Measurements from ENCODE around the gene LPXN. TPM values are rescaled to one million over a fixed set of nuclear protein-coding genes. Genes with fewer than 3 reads are reported as not detected.

Gene LPXN
- total RNA-seq, 1 experiment from 2014 or later: 179 TPM

DNA sequence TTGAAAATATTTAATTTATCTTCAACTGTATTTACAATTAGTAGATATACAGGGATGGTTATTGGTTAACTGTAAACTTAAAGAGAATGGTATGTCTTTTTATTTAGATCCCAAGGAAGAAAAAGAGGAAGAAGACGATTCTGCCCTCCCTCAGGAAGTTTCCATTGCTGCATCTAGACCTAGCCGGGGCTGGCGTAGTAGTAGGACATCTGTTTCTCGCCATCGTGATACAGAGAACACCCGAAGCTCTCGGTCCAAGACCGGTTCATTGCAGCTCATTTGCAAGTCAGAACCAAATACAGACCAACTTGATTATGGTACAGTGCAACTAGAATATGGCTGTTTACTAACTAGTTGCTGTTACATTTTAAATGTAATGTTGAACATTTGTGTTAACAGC, 34.1 kb upstream of the LPXN start:
- DNase-seq: no peak
- Histone ChIP-seq H3K9ac (ENCODE audit: low read length) (no peak overlapping the region), H3K9me3 (ENCODE audit: low read length) (no peaks in the 10 kb centered on the region), H4K20me1 (ENCODE audit: insufficient read depth, low read depth, low read length) (no peaks in the 10 kb centered on the region), H3K4me2 (ENCODE audit: low read depth, low read length, poor library complexity, severe bottlenecking) (no peak overlapping the region), H3K4me1 (ENCODE audit: low read length) (peaks cover 55% of the 10 kb centered on the region), H3K27me3 (ENCODE audit: low read length) (no peaks in the 10 kb centered on the region), H3K36me3 (ENCODE audit: insufficient read depth, low read length) (peaks cover 53% of the 10 kb centered on the region), H3K9me2 (replicated peaks; ENCODE audit: insufficient read depth, low read length) (no peaks in the 10 kb centered on the region), H3K79me2 (ENCODE audit: low read length) (peaks cover 97% of the 10 kb centered on the region), H3K4me3 (ENCODE audit: low read length) (no peak overlapping the region), H3K27ac (ENCODE audit: low read length) (no peak overlapping the region), H2AFZ (ENCODE audit: low read length) (no peak overlapping the region)

DNA sequence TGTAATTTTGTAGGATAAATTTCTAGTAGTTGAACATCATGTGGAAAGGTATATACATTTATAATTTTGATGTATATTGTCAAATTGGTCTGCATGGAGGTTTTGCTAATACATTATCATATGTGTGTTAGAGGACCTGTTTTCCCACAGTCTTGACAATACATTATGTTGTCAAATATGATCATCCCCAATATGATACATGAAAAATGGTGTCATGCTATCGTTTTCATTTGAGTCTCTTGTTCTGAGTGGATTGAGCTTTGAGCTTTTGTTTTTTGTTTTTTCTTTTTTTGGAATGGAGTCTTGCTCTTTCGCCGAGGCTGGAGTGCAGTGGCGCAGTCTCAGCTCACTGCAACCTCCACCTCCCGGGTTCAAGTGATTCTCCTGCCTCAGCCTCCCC, 32.7 kb upstream of the LPXN start:
- Histone ChIP-seq H3K36me3 (ENCODE audit: insufficient read depth, low read length) (peaks cover 41% of the 10 kb centered on the region), H2AFZ (ENCODE audit: low read length) (no peak overlapping the region), H4K20me1 (ENCODE audit: insufficient read depth, low read depth, low read length) (no peaks in the 10 kb centered on the region), H3K79me2 (ENCODE audit: low read length) (peaks cover 98% of the 10 kb centered on the region), H3K4me3 (ENCODE audit: low read length) (no peak overlapping the region), H3K9me3 (ENCODE audit: low read length) (no peaks in the 10 kb centered on the region), H3K27me3 (ENCODE audit: low read length) (no peaks in the 10 kb centered on the region), H3K9me2 (replicated peaks; ENCODE audit: insufficient read depth, low read length) (no peaks in the 10 kb centered on the region), H3K27ac (ENCODE audit: low read length) (no peak overlapping the region), H3K9ac (ENCODE audit: low read length) (no peak overlapping the region), H3K4me1 (ENCODE audit: low read length) (peaks cover 41% of the 10 kb centered on the region), H3K4me2 (ENCODE audit: low read depth, low read length, poor library complexity, severe bottlenecking) (no peak overlapping the region)
- DNase-seq: no peak

DNA sequence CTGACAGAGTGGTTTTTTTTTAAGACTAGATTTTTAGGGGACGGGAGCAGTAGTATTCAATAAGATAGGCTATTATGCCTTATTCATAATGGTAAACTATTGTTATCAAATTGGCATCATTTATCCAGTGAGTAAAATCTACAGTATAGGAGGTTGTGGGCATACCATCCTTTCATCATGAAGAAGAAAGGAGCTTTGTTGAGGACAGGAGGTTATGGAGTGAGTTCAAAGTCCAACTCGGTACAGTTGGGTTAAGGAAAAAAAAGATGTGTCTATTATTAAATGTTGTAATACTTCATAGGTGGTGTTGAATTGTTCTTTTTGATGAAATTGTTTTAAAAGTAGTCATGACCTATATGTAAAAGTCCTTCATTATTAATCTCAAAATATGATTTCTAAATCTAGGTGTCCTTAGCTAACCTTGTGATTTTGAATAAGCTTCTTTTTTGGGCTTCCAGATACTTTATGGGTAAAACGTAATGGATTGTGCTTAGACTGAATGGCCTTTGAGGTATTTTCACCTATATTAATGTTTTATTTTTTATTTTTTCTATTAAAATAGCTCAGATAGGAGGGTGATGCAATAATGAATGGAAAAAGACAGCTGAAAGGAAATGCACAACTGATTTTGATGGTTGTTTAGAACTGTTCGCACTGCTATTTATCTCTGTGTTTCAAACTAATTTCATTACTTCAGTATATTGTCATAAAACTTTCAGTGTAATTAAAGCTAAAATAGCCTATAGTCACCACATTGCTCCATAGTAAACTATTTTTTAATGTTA, 31.5 kb upstream of the LPXN start:
- Histone ChIP-seq H2AFZ (ENCODE audit: low read length) (no peak overlapping the region), H3K4me1 (ENCODE audit: low read length) (peaks cover 29% of the 10 kb centered on the region), H3K36me3 (ENCODE audit: insufficient read depth, low read length) (peaks cover 29% of the 10 kb centered on the region), H3K4me2 (ENCODE audit: low read depth, low read length, poor library complexity, severe bottlenecking) (no peak overlapping the region), H3K9me2 (replicated peaks; ENCODE audit: insufficient read depth, low read length) (no peaks in the 10 kb centered on the region), H3K9ac (ENCODE audit: low read length) (no peak overlapping the region), H3K27me3 (ENCODE audit: low read length) (no peaks in the 10 kb centered on the region), H3K79me2 (ENCODE audit: low read length) (peaks cover 99% of the 10 kb centered on the region), H4K20me1 (ENCODE audit: insufficient read depth, low read depth, low read length) (no peaks in the 10 kb centered on the region), H3K9me3 (ENCODE audit: low read length) (no peaks in the 10 kb centered on the region), H3K4me3 (ENCODE audit: low read length) (no peak overlapping the region), H3K27ac (ENCODE audit: low read length) (no peak overlapping the region)
- DNase-seq: no peak

DNA sequence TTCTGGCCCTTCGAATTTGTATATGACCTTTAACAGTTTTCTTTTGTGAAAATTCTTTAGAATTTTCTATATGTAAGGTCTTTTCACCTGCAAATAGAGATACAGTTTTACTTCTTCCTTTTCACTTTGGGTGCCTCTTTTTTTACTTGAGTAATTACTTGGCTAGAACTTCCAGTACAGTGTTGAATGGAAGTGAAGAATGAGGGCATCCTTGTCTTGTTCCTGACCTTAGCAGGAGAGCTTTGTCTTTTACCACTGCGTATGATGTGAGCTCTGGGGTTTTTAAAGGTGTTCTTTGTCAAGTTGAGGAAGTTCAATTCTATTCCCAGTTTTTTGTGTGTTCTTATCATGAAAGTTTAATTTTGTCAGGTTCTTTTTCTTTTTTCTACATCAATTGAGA, 24.9 kb upstream of the LPXN start:
- H3K27ac ChIP-seq (ENCODE audit: low read length): no peak overlapping the region
- peaks cover 35% of the 10 kb centered on the region for H3K36me3 ChIP-seq (ENCODE audit: insufficient read depth, low read length)
- no peak overlapping the region for H2AFZ ChIP-seq (ENCODE audit: low read length)
- H3K27me3 ChIP-seq (ENCODE audit: low read length): no peaks in the 10 kb centered on the region
- H3K4me1 ChIP-seq (ENCODE audit: low read length): no peaks in the 10 kb centered on the region
- no peak for DNase-seq
- H3K9ac ChIP-seq (ENCODE audit: low read length): no peak overlapping the region
- no peak overlapping the region for H3K4me3 ChIP-seq (ENCODE audit: low read length)
- no peaks in the 10 kb centered on the region for H3K9me2 ChIP-seq (replicated peaks; ENCODE audit: insufficient read depth, low read length)
- H3K79me2 ChIP-seq (ENCODE audit: low read length): peaks cover 100% of the 10 kb centered on the region
- no peaks in the 10 kb centered on the region; the same call in none of the 2 replicates for H4K20me1 ChIP-seq (ENCODE audit: insufficient read depth, low read depth, low read length)
- H3K4me2 ChIP-seq (ENCODE audit: low read depth, low read length, poor library complexity, severe bottlenecking): no peak overlapping the region
- H3K9me3 ChIP-seq (ENCODE audit: low read length): no peaks in the 10 kb centered on the region

DNA sequence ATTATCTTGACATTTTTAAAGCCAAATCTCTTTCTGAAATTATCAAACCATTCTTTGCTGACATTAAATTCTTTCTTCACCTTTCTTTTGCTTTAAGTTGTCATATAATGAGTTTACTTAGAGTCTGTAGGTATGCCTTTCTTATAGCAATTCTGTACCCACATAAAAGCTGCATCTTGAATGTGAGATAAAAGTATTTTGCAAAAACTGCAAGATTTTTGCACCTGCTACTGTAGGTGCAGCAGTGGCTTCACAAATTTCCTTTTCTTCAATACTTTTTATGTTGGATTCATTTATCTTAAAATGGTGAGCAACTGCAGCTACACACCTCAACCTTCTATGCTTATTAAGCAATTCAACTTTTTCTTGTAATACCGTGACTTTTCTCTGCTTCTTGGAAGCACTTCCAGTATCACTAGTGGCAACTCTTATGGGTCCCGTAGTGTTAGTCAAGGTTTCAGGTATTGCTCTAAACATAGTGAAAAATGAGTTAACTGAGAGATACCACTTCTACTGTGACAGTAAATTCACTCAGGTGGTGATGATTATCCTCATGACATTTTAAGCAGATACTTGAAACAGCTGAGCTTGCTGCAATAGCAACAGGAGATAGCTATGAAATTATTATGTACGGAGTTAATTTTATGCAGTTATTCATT, 22.0 kb upstream of the LPXN start:
- no peak for DNase-seq
- Histone ChIP-seq H3K79me2 (ENCODE audit: low read length) (peaks cover 100% of the 10 kb centered on the region), H3K4me2 (ENCODE audit: low read depth, low read length, poor library complexity, severe bottlenecking) (no peak overlapping the region), H3K9me3 (ENCODE audit: low read length) (no peaks in the 10 kb centered on the region), H3K27ac (ENCODE audit: low read length) (no peak overlapping the region), H3K9me2 (replicated peaks; ENCODE audit: insufficient read depth, low read length) (no peaks in the 10 kb centered on the region), H3K4me3 (ENCODE audit: low read length) (no peak overlapping the region), H4K20me1 (ENCODE audit: insufficient read depth, low read depth, low read length) (peaks cover 2% of the 10 kb centered on the region), H3K9ac (ENCODE audit: low read length) (no peak overlapping the region), H3K27me3 (ENCODE audit: low read length) (no peaks in the 10 kb centered on the region), H2AFZ (ENCODE audit: low read length) (no peak overlapping the region), H3K4me1 (ENCODE audit: low read length) (peaks cover 14% of the 10 kb centered on the region), H3K36me3 (ENCODE audit: insufficient read depth, low read length) (peaks cover 36% of the 10 kb centered on the region)

DNA sequence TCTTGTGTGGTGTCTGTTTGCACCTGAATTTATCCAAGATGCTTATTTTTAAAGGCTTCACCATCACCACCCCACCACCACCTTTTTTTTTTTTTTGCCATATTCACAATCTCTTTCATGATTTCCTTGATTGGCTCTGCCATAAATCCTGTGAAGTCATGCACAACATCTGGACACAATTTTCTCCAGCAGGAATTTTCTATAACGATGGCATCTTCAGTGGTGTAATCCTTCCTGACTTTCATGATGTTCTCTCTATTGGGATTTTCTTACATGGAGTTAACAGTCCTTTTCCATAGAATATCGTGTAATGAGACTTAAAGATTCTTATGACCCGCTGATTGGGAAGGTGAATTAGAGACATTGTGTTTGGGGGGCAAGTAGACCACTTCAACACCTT, 21.0 kb upstream of the LPXN start:
- Histone ChIP-seq H3K79me2 (ENCODE audit: low read length) (peaks cover 100% of the 10 kb centered on the region), H2AFZ (ENCODE audit: low read length) (no peak overlapping the region), H3K27me3 (ENCODE audit: low read length) (no peaks in the 10 kb centered on the region), H4K20me1 (ENCODE audit: insufficient read depth, low read depth, low read length) (peaks cover 4% of the 10 kb centered on the region), H3K9me3 (ENCODE audit: low read length) (no peaks in the 10 kb centered on the region), H3K4me1 (ENCODE audit: low read length) (peaks cover 18% of the 10 kb centered on the region), H3K9me2 (replicated peaks; ENCODE audit: insufficient read depth, low read length) (no peaks in the 10 kb centered on the region), H3K4me3 (ENCODE audit: low read length) (no peak overlapping the region), H3K4me2 (ENCODE audit: low read depth, low read length, poor library complexity, severe bottlenecking) (no peak overlapping the region), H3K36me3 (ENCODE audit: insufficient read depth, low read length) (peaks cover 41% of the 10 kb centered on the region), H3K9ac (ENCODE audit: low read length) (no peak overlapping the region), H3K27ac (ENCODE audit: low read length) (no peak overlapping the region)
- DNase-seq: no peak

DNA sequence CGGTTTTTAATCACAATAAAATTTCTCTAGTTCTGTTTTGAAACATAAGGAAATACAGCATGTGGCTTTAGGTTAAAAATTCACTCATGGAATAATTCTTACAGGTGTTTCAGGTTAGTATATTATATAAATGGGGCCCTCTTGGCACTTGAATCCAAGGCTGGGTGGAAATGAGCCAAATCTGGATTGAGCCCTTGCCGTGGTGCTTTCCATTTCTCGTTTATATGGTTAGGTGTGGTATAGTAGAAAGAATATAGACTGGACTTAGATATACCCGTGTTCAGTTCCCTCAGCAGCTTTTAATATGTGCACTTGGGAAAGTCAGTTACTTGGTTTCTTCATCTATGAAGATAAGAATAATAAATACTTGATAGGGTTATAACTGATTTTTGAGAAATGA, 19.2 kb upstream of the LPXN start:
- no peak for DNase-seq
- Histone ChIP-seq H3K27me3 (ENCODE audit: low read length) (no peaks in the 10 kb centered on the region), H3K9me2 (replicated peaks; ENCODE audit: insufficient read depth, low read length) (no peaks in the 10 kb centered on the region), H2AFZ (ENCODE audit: low read length) (no peak overlapping the region), H3K4me2 (ENCODE audit: low read depth, low read length, poor library complexity, severe bottlenecking) (no peak overlapping the region), H4K20me1 (ENCODE audit: insufficient read depth, low read depth, low read length) (peaks cover 4% of the 10 kb centered on the region; the same call in 1 of the 2 replicates), H3K36me3 (ENCODE audit: insufficient read depth, low read length) (peaks cover 40% of the 10 kb centered on the region; the same call in 1 of the 2 replicates), H3K79me2 (ENCODE audit: low read length) (peaks cover 100% of the 10 kb centered on the region), H3K9me3 (ENCODE audit: low read length) (no peaks in the 10 kb centered on the region), H3K27ac (ENCODE audit: low read length) (no peak overlapping the region), H3K9ac (ENCODE audit: low read length) (no peak overlapping the region), H3K4me1 (ENCODE audit: low read length) (peaks cover 18% of the 10 kb centered on the region), H3K4me3 (ENCODE audit: low read length) (no peak overlapping the region)

DNA sequence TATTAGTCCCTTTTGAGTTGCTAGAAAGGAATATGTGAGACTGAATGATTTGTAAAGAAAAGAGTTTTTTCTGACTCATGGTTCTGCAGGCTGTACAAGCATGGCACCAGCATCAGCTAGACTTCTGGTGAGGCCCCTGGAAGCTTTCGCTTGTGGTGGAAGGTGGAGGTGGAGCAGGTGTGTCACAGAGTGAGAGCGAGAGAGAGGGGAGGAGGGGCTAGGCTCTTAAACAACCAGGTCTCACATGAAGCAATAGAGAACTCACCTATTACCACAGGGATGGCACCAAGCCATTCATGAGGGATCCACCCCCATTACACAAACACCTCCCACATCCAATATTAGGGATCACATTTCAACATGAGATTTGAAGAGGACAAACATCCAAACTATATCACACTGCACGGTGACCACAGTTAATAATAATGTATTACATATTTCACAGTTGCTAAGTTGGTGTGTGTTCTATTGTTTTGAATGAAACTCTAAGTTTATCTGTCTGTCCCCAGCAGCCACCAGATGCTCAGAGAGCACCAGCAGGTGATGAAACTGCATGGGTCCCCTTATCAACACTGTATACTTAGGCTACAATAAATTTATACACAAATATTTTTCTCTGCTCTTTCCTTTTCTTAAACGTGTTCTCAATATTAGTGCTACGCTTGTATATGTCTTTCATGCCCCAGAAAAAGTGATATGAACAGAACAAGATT, 17.3 kb upstream of the LPXN start:
- Histone ChIP-seq H3K9me3 (ENCODE audit: low read length) (no peaks in the 10 kb centered on the region), H3K4me2 (ENCODE audit: low read depth, low read length, poor library complexity, severe bottlenecking) (no peak overlapping the region), H3K27me3 (ENCODE audit: low read length) (no peaks in the 10 kb centered on the region), H3K4me1 (ENCODE audit: low read length) (peaks cover 18% of the 10 kb centered on the region), H2AFZ (ENCODE audit: low read length) (no peak overlapping the region), H3K36me3 (ENCODE audit: insufficient read depth, low read length) (peaks cover 28% of the 10 kb centered on the region; the same call in 1 of the 2 replicates), H3K9ac (ENCODE audit: low read length) (no peak overlapping the region), H4K20me1 (ENCODE audit: insufficient read depth, low read depth, low read length) (peaks cover 4% of the 10 kb centered on the region; the same call in 1 of the 2 replicates), H3K27ac (ENCODE audit: low read length) (no peak overlapping the region), H3K4me3 (ENCODE audit: low read length) (no peak overlapping the region), H3K9me2 (replicated peaks; ENCODE audit: insufficient read depth, low read length) (no peaks in the 10 kb centered on the region), H3K79me2 (ENCODE audit: low read length) (peaks cover 100% of the 10 kb centered on the region)
- no peak for DNase-seq

All from Karpas-422 (cell line).